IMR-90 (cell line): ENCODE measurements around the gene GNG12. TPM values are rescaled to one million over a fixed set of nuclear protein-coding genes. Genes with fewer than 3 reads are reported as not detected.

Experiments used
- ATAC-seq: fragments of 200-7000 bp; cut with Tn5 transposase; 2 replicates; pipeline ENCODE4 v1.9.1; 2020; ENCODE audit warnings: low read depth, mild to moderate bottlenecking, moderate library complexity
- BruUV-seq: library from RNA; stranded (reverse); fragments of 400-500 nt; replicated peaks from 2 replicates; lab custom pipeline; 2021; lab: Mats Ljungman, UMichigan
- CTCF ChIA-PET: fragments of 300-600 bp; formaldehyde crosslinking; extraction: SDS; loops from one replicate; lab custom pipeline; 2021; ENCODE audit warnings: antibody characterized with exemption; lab: Yijun Ruan, JAX
- POLR2A ChIA-PET: fragments of 300-600 bp; sonication (Branson Sonifier 250); formaldehyde crosslinking; loops from one replicate; lab custom pipeline; 2022; ENCODE audit warnings: antibody characterized with exemption; ENCODE audit not compliant: unreplicated experiment; lab: Charles Lee
- DNase-seq: peaks from one replicate; pipeline ENCODE4 v3.0.0; 2013
- H2AFZ ChIP-seq: replicated peaks from 2 replicates; pipeline ENCODE3; 2013; ENCODE audit warnings: low read length, mild to moderate bottlenecking; ENCODE audit not compliant: poor library complexity
- H2AK5ac ChIP-seq: 2 replicates; pipeline ENCODE4 v1.6.1; 2013; ENCODE audit warnings: low read depth, low read length, inconsistent platforms
- H2AK9ac ChIP-seq: replicated peaks from 2 replicates; pipeline ENCODE3; 2013; ENCODE audit warnings: mild to moderate bottlenecking, low read depth, low read length, moderate library complexity; ENCODE audit not compliant: poor library complexity
- H2BK120ac ChIP-seq: 2 replicates; pipeline ENCODE4 v1.6.1; 2013; ENCODE audit warnings: low read depth, low read length, inconsistent platforms
- H2BK15ac ChIP-seq: 3 replicates; pipeline ENCODE4 v1.6.1; 2013; ENCODE audit warnings: low read depth, low read length, inconsistent platforms
- H2BK20ac ChIP-seq: 2 replicates; pipeline ENCODE4 v1.6.1; 2013; ENCODE audit warnings: low read depth, mild to moderate bottlenecking, inconsistent platforms, low read length, moderate library complexity
- H2BK5ac ChIP-seq: 2 replicates; pipeline ENCODE4 v1.6.1; 2013; ENCODE audit warnings: mild to moderate bottlenecking, low read depth, low read length, inconsistent platforms; ENCODE audit not compliant: poor library complexity, severe bottlenecking
- H3K14ac ChIP-seq: replicated peaks from 2 replicates; pipeline ENCODE4 v1.6.1; 2013; ENCODE audit warnings: low read depth, low read length, inconsistent platforms
- H3K18ac ChIP-seq: 2 replicates; pipeline ENCODE4 v1.6.1; 2013; ENCODE audit warnings: low read depth, low read length, control low read depth
- H3K23ac ChIP-seq: 2 replicates; pipeline ENCODE4 v1.6.1; 2013; ENCODE audit warnings: low read depth, low read length, inconsistent platforms
- H3K27ac ChIP-seq: 2 replicates; pipeline ENCODE4 v1.5.1; 2013; ENCODE audit warnings: mild to moderate bottlenecking, control low read depth, low read length; ENCODE audit not compliant: insufficient read depth
- H3K27me3 ChIP-seq: 2 replicates; pipeline ENCODE4 v1.6.1; 2013; ENCODE audit warnings: low read length; ENCODE audit not compliant: control insufficient read depth, insufficient read depth
- H3K36me3 ChIP-seq: 2 replicates; pipeline ENCODE4 v1.6.1; 2013; ENCODE audit warnings: low read length, mixed read lengths; ENCODE audit not compliant: control insufficient read depth, insufficient read depth
- H3K4ac ChIP-seq: 2 replicates; pipeline ENCODE4 v1.6.1; 2013; ENCODE audit warnings: low read depth, low read length, inconsistent platforms
- H3K4me1 ChIP-seq: 2 replicates; pipeline ENCODE4 v1.6.1; 2013; ENCODE audit warnings: low read length, mixed read lengths; ENCODE audit not compliant: control insufficient read depth, insufficient read depth
- H3K4me2 ChIP-seq: 2 replicates; pipeline ENCODE4 v1.6.1; 2013; ENCODE audit warnings: low read depth, mild to moderate bottlenecking, control low read depth, low read length, moderate library complexity
- H3K4me3 ChIP-seq: 2 replicates; pipeline ENCODE4 v1.5.1; 2013; ENCODE audit warnings: low read depth, mild to moderate bottlenecking, control low read depth, low read length, moderate library complexity; ENCODE audit not compliant: insufficient read depth
- H3K56ac ChIP-seq: 2 replicates; pipeline ENCODE4 v1.6.1; 2013; ENCODE audit warnings: low read length, inconsistent platforms; ENCODE audit not compliant: insufficient read depth; ENCODE audit errors: extremely low read depth
- H3K79me1 ChIP-seq, 2 experiments: 2 replicates each; pipeline ENCODE4 v1.6.1; 2013; ENCODE audit warnings: low read length in 2 of 2, inconsistent platforms in 1 of 2, low read depth in 1 of 2
- H3K9ac ChIP-seq: 2 replicates; pipeline ENCODE4 v1.6.1; 2013; ENCODE audit warnings: low read depth, low read length, control low read depth
- H3K9me1 ChIP-seq: 2 replicates; pipeline ENCODE4 v1.6.1; 2013; ENCODE audit warnings: low read length, inconsistent platforms; ENCODE audit not compliant: insufficient read depth
- H3K9me3 ChIP-seq: 2 replicates; pipeline ENCODE4 v1.6.1; 2013; ENCODE audit warnings: low read length; ENCODE audit not compliant: control insufficient read depth, insufficient read depth
- H4K20me1 ChIP-seq: 2 replicates; pipeline ENCODE4 v1.6.1; 2013; ENCODE audit warnings: low read length, inconsistent platforms; ENCODE audit not compliant: insufficient read depth
- H4K5ac ChIP-seq: 2 replicates; pipeline ENCODE4 v1.6.1; 2013; ENCODE audit warnings: mild to moderate bottlenecking, low read depth, low read length, control low read depth
- H4K8ac ChIP-seq, 2 experiments: 2 replicates each; pipeline ENCODE4 v1.6.1; 2013; ENCODE audit warnings: low read depth in 2 of 2, low read length in 2 of 2, control low read depth in 1 of 2, inconsistent platforms in 1 of 2
- H4K91ac ChIP-seq: 2 replicates; pipeline ENCODE4 v1.6.1; 2013; ENCODE audit warnings: low read depth, low read length, inconsistent platforms; ENCODE audit not compliant: insufficient read depth
- CHD1 ChIP-seq: IDR thresholded peaks from 2 replicates; pipeline ENCODE4 v1.6.1; 2012; ENCODE audit warnings: low read depth, low read length, improper control_type of control experiment
- CTCF ChIP-seq: conservative IDR thresholded peaks from 2 replicates; pipeline ENCODE4 v1.5.1; 2012; ENCODE audit warnings: mild to moderate bottlenecking, low read depth, low read length, improper control_type of control experiment
- ELK1 ChIP-seq: fragments of 150-350 bp; IDR thresholded peaks from 2 replicates; pipeline ENCODE4 v1.6.1; 2016; ENCODE audit warnings: low read depth, mild to moderate bottlenecking, low read length, moderate library complexity, borderline replicate concordance
- MAFK ChIP-seq: IDR thresholded peaks from 2 replicates; pipeline ENCODE4 v1.6.1; 2012; ENCODE audit warnings: low read depth, low read length, improper control_type of control experiment
- RFX5 ChIP-seq: IDR thresholded peaks from 2 replicates; pipeline ENCODE4 v1.8.0; 2012; ENCODE audit warnings: low read depth, mild to moderate bottlenecking, low read length, moderate library complexity
- SMC3 ChIP-seq: fragments of 150-350 bp; IDR thresholded peaks from 2 replicates; pipeline ENCODE4 v1.6.1; 2016; ENCODE audit warnings: low read depth, mild to moderate bottlenecking, antibody characterized with exemption, low read length, moderate library complexity
- WGBS, 2 experiments: methylation state at CpG; one replicate each; pipeline versions ENCODE4 v1.1.5 to v1.1.7; 2013; ENCODE audit warnings: missing lambda C conversion rate in 2 of 2; ENCODE audit not compliant: insufficient read length in 1 of 2; ENCODE audit errors: extremely low coverage in 2 of 2; 5-methylcytosine and 5-hydroxymethylcytosine counted together
- dilution Hi-C: fragments of 300-500 bp; cut with HindIII; formaldehyde crosslinking; loops from one replicate; pipeline ENCODE4 v1.14.3; 2018; ENCODE audit warnings: low sequenced_read_pairs; ENCODE audit not compliant: unreplicated experiment
- in situ Hi-C: fragments of 300-500 bp; cut with MboI; formaldehyde crosslinking; loops from 3 replicates; pipeline ENCODE4 v1.14.3; 2019; ENCODE audit warnings: low sequenced_read_pairs, inconsistent platforms, mixed read lengths
- intact Hi-C: fragments of 100-400 bp; cut with micrococcal nuclease; formaldehyde crosslinking; loops from 2 replicates; pipeline ENCODE4 v1.10.0; 2022
- polyA plus RNA-seq, 3 experiments: library from polyadenylated mRNA; depleted of rRNA; stranded (reverse); fragments of >200 nt; gene quantifications; 2 replicates each; pipeline ENCODE4 v1.2.3, GENCODE V29; 2012; ENCODE audit warnings: low replicate concordance in 1 of 3
- total RNA-seq: library from RNA; depleted of rRNA; stranded (reverse); fragments of >200 nt; gene quantifications from 2 replicates; pipeline ENCODE4 v1.2.3, GENCODE V29; 2012

Gene GNG12
- total and polyA plus RNA-seq, 2 of the 4 experiments (the other 2 are of a cell fraction) = 92.3 to 132 TPM

DNA sequence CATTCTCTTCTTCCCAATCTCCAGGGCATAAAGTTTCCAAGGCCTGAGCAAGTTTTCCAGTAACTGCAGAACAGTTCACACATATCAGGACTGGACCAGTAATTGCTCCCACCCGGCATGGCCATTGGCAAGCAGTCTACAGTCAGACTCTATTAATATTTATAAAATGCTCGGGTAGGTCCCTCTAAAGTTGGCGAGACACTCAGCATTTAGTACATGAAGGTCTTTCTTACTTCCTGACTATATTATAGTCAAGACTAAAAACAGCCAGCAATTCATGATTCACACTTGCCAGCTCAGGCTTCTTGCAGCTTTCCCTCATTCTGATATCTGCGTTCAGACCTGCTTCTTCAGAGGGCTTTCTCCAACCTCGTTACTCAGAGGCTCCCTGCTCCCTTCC is 122.8 kb downstream of the GNG12 start:
- Histone ChIP-seq H4K5ac (no peak overlapping the region), H3K36me3 (peaks cover 12% of the 10 kb centered on the region), H3K79me1 (peaks cover 27 to 88% of the 10 kb centered on the region in 2 experiments), H3K4me2 (peak overlapping the region; percentile 63; the same call in 1 of the 2 replicates), H2AK9ac (peak overlapping the region; percentile 11), H3K4me3 (no peak overlapping the region), H3K27ac (peak overlapping the region; percentile 49; the same call in 1 of the 2 replicates), H4K8ac (peak overlapping the region in 1 of 2 experiments; percentile 32; a peak in 1 of 4 replicates), H3K56ac (no peak overlapping the region), H3K18ac (peak overlapping the region; percentile 69; the same call in 1 of the 2 replicates), H3K23ac (peak overlapping the region; percentile 59), H4K91ac (peak overlapping the region; percentile 26; the same call in 1 of the 2 replicates), H2BK15ac (no peak overlapping the region), H2AFZ (no peak overlapping the region), H3K9me1 (peaks cover 35% of the 10 kb centered on the region), H4K20me1 (peaks cover 16% of the 10 kb centered on the region; the same call in 1 of the 2 replicates), H3K4ac (peak overlapping the region; percentile 41), H3K4me1 (peaks cover 40% of the 10 kb centered on the region), H3K27me3 (no peaks in the 10 kb centered on the region), H3K9me3 (no peaks in the 10 kb centered on the region), H2BK120ac (no peak overlapping the region; the same call in 1 of the 2 replicates), H3K9ac (no peak overlapping the region), H2BK20ac (no peak overlapping the region), H3K14ac (peak overlapping the region; percentile 60), H2BK5ac (peak overlapping the region; percentile 60), H2AK5ac (peak overlapping the region; percentile 33; the same call in 1 of the 2 replicates)
- BruUV-seq = no TSS peak
- TF ChIP-seq MAFK (peak; percentile 41; the same call in 1 of the 2 replicates), ELK1 (no peak), CHD1 (no peak), RFX5 (no peak), CTCF (no peak), SMC3 (0 out of 2 replicates have a peak, but pooled peaks have one; percentile 7)
- ChIA-PET POLR2A (no interaction called here), CTCF (interaction anchor here (0.6 kb wide), 1 partner anchor 18 kb away, joined by 3 read pairs; no protein-coding TSS in a partner anchor)
- in situ Hi-C loops (no loop called here), intact Hi-C loops (no loop called here), dilution Hi-C loops (no loop called here)
- DNase-seq (peak; percentile 84), ATAC-seq (peak; percentile 65)
- no CpG with 5 or more reads among the region's 5 CpGs for WGBS, 2 experiments
